ENCODE data around the gene DEFB128. TPM values are rescaled to one million over a fixed set of nuclear protein-coding genes. Genes with fewer than 3 reads are reported as not detected.

Gene DEFB128
- total and polyA plus RNA-seq, 7 donors, result not detected

- DNase-seq, result no peak
- Histone ChIP-seq H3K27me3 (no peaks in the 10 kb centered on the region), H3K9me3 (no peaks in the 10 kb centered on the region), H3K4me1 (no peaks in the 10 kb centered on the region), H3K36me3 (no peaks in the 10 kb centered on the region), H3K4me3 (no peak overlapping the region), H3K27ac (no peak overlapping the region)
- 51 to 57% methylated on average over 4 of the region's 4 CpGs for WGBS, 2 donors
- no peak for TF ChIP-seq CTCF (IDR thresholded peaks at IDR 0.05)
- TF ChIP-seq POLR2A (IDR thresholded peaks at IDR 0.05), result no peak
- no peak for TF ChIP-seq POLR2AphosphoS5 (IDR thresholded peaks at IDR 0.05)
- TF ChIP-seq EP300 (IDR thresholded peaks at IDR 0.05), result no peak
- intact Hi-C loops (cut with DNase I), result no loop called here
These were observed 10.5 kb upstream of the DEFB128 start for GRCh38 chr20:199996-200395.

- WGBS, 2 donors, result 75 to 76% methylated on average over 1 of the region's 1 CpG
- Histone ChIP-seq H3K36me3 (no peaks in the 10 kb centered on the region), H3K4me3 (no peak overlapping the region), H3K9me3 (no peaks in the 10 kb centered on the region), H3K27me3 (no peaks in the 10 kb centered on the region), H3K4me1 (no peaks in the 10 kb centered on the region), H3K27ac (no peak overlapping the region)
- no peak for DNase-seq
- intact Hi-C loops (cut with DNase I), result no loop called here
- no peak for TF ChIP-seq CTCF (IDR thresholded peaks at IDR 0.05)
- TF ChIP-seq EP300 (IDR thresholded peaks at IDR 0.05), result no peak
- no peak for TF ChIP-seq POLR2A (IDR thresholded peaks at IDR 0.05)
- no peak for TF ChIP-seq POLR2AphosphoS5 (IDR thresholded peaks at IDR 0.05)
These were observed 8.7 kb upstream of the DEFB128 start for GRCh38 chr20:198225-198624.

GRCh38 chr20:187733-188132, 1.8 kb downstream of the DEFB128 start:
- Histone ChIP-seq H3K27ac (no peak overlapping the region), H3K27me3 (no peaks in the 10 kb centered on the region), H3K36me3 (no peaks in the 10 kb centered on the region), H3K4me3 (no peak overlapping the region), H3K4me1 (no peaks in the 10 kb centered on the region), H3K9me3 (peaks cover 0 to 4% (median 0%) of the 10 kb centered on the region in 4 donors)
- intact Hi-C loops (cut with DNase I), result no loop called here
- WGBS, 2 donors, result 68 to 70% methylated on average over 2 of the region's 2 CpGs
- DNase-seq, result no peak
- no peak for TF ChIP-seq POLR2A (IDR thresholded peaks at IDR 0.05)
- no peak for TF ChIP-seq POLR2AphosphoS5 (IDR thresholded peaks at IDR 0.05)
- no peak for TF ChIP-seq CTCF (IDR thresholded peaks at IDR 0.05)
- TF ChIP-seq EP300 (IDR thresholded peaks at IDR 0.05), result no peak

GRCh38 chr20:184288-184687, 5.2 kb downstream of the DEFB128 start:
- TF ChIP-seq POLR2A (IDR thresholded peaks at IDR 0.05) (no peak), EP300 (IDR thresholded peaks at IDR 0.05) (no peak), CTCF (IDR thresholded peaks at IDR 0.05) (no peak), POLR2AphosphoS5 (IDR thresholded peaks at IDR 0.05) (no peak)
- H3K36me3 ChIP-seq, result no peaks in the 10 kb centered on the region
- no peaks in the 10 kb centered on the region for H3K4me1 ChIP-seq
- 35 to 72% methylated on average over 2 of the region's 2 CpGs for WGBS, 2 donors
- peaks cover 0 to 4% (median 0%) of the 10 kb centered on the region in 4 donors for H3K9me3 ChIP-seq
- H3K27ac ChIP-seq, result no peak overlapping the region
- no peak for DNase-seq
- intact Hi-C loops (cut with DNase I), result no loop called here
- H3K27me3 ChIP-seq, result no peaks in the 10 kb centered on the region
- H3K4me3 ChIP-seq, result no peak overlapping the region

- Histone ChIP-seq H3K4me3 (no peak overlapping the region), H3K27me3 (no peaks in the 10 kb centered on the region), H3K36me3 (no peaks in the 10 kb centered on the region), H3K27ac (no peak overlapping the region), H3K9me3 (no peaks in the 10 kb centered on the region), H3K4me1 (no peaks in the 10 kb centered on the region)
- 78 to 79% methylated on average over 2 of the region's 2 CpGs for WGBS, 2 donors
- no peak for DNase-seq
- intact Hi-C loops (cut with DNase I), result no loop called here
- TF ChIP-seq POLR2A (IDR thresholded peaks at IDR 0.05), result no peak
These were observed 20.6 kb downstream of the DEFB128 start for GRCh38 chr20:168876-169275.
